Peyer's patch (tissue), 4 donors: Measurements from ENCODE around the gene SEMA3C.

Experiments
- CTCF ChIP-seq, 6 experiments: fragments of 450-650 bp in 4 of 6; fragments of 200-600 bp in 2 of 6; sonication (generic) in 1 of 6; IDR thresholded peaks; one replicate each; pipeline ENCODE4 v1.5.1; 2017 to 2019; ENCODE audit warnings: antibody characterized with exemption in 6 of 6, mild to moderate bottlenecking in 3 of 6, moderate library complexity in 1 of 6
- POLR2A ChIP-seq, 2 donors: fragments of 450-650 bp; IDR thresholded peaks; one replicate each; pipeline ENCODE4 v1.5.1; 2017; ENCODE audit warnings: antibody characterized with exemption in 2 of 2, mild to moderate bottlenecking in 2 of 2, moderate library complexity in 2 of 2

DNA sequence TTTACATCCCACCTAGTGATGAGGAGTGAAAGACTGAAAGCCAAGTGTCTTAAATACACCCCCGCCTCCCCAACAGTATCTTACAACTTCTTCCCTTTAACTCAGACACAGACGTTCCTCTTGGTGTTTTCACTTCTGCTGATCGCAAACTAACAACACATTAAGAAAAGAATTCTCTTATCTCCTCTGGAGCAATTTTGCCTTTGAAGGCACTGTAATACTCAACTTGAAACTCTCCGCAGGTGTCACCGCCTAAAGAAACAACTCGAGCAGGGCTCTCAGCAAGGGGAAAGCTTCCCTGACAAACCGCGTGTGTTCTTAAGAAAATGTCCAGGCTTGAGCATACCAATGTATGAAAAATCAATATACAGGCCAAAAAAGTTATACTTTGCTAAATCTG, 452 bp downstream of the SEMA3C start:
- TF ChIP-seq CTCF (IDR thresholded peaks at IDR 0.05) (no peak), POLR2A (IDR thresholded peaks at IDR 0.05) (no peak)
